A673 (cell line): ENCODE results near the gene ELAPOR1.

Experiments
- CTCF ChIP-seq: fragments of 300-800, 200-600 bp; sonication (generic); conservative IDR thresholded peaks from 2 replicates; pipeline ENCODE4 v1.5.1; 2017; ENCODE audit warnings: low read depth, mild to moderate bottlenecking, antibody characterized with exemption, low read length, moderate library complexity, mixed read lengths
- EZH2 ChIP-seq: fragments of 200-600 bp; sonication (generic); IDR thresholded peaks from 2 replicates; pipeline ENCODE4 v1.6.1; 2017; ENCODE audit warnings: borderline replicate concordance, low read depth, mild to moderate bottlenecking, mixed read lengths, antibody characterized with exemption, low read length; ENCODE audit not compliant: poor library complexity, severe bottlenecking

GRCh38 chr1:109162626-109163025, 48.7 kb downstream of the ELAPOR1 start:
- no peak for TF ChIP-seq CTCF
- no peak for TF ChIP-seq EZH2
